ENCODE measurements around the gene MRI1.
A peak's percentile ranks its signal among the peaks of the same experiment; 100 is the strongest.

MRI1 gene

GRCh38 chr19:13783565-13784500 is 19.5 kb downstream of the MRI1 start:
- Histone ChIP-seq H2BK120ac (ENCODE audit: low read depth, low read length) (no peak overlapping the region), H3K4me1 (ENCODE audit: control insufficient read depth in 2 of 2, insufficient read depth in 1 of 2, low read depth in 1 of 2, low read length in 2 of 2) (peaks cover 7 to 15% of the 10 kb centered on the region in 2 donors), H3K79me1 (ENCODE audit: low read depth, low read length) (no peaks in the 10 kb centered on the region), H3K27ac (replicated peaks; ENCODE audit: low read length) (no peak overlapping the region), H3K14ac (ENCODE audit: low read length) (no peak overlapping the region), H2BK12ac (ENCODE audit: low read length) (no peak overlapping the region), H3K9ac (ENCODE audit: low read depth, low read length, poor library complexity) (no peak overlapping the region), H4K91ac (ENCODE audit: low read depth, low read length, poor library complexity) (no peak overlapping the region), H2BK15ac (ENCODE audit: low read length) (peak overlapping the region; percentile 26), H3K4me2 (ENCODE audit: insufficient read depth, low read length, poor library complexity, severe bottlenecking) (no peak overlapping the region), H3K23ac (ENCODE audit: low read depth, low read length, poor library complexity) (no peak overlapping the region), H3K27me3 (ENCODE audit: control insufficient read depth in 3 of 3, insufficient read depth in 3 of 3, low read depth in 1 of 3, low read length in 3 of 3) (no peaks in the 10 kb centered on the region), H3K4ac (ENCODE audit: low read length) (no peak overlapping the region), H3K4me3 (ENCODE audit: low read length in 2 of 2) (no peak overlapping the region), H4K8ac (ENCODE audit: low read depth, low read length) (no peak overlapping the region), H3K36me3 (replicated peaks in 1 of 2; ENCODE audit: control insufficient read depth in 2 of 2, insufficient read depth in 2 of 2, low read length in 2 of 2) (peaks cover 6 to 12% of the 10 kb centered on the region in 2 donors), H3K18ac (ENCODE audit: low read length) (no peak overlapping the region), H2BK5ac (ENCODE audit: low read length) (no peak overlapping the region), H2AFZ (ENCODE audit: low read length) (peak overlapping the region; percentile 31), H3K9me3 (replicated peaks in 1 of 2; ENCODE audit: control insufficient read depth in 2 of 2, insufficient read depth in 1 of 2, low read depth in 1 of 2, low read length in 2 of 2) (peaks cover 4 to 6% of the 10 kb centered on the region in 2 donors), H2AK5ac (ENCODE audit: low read depth, low read length) (peak overlapping the region; percentile 70)
- WGBS, 2 donors (ENCODE audit: extremely low coverage in 2 of 2, insufficient read length in 2 of 2, insufficient replicate concordance in 1 of 2) = no CpG with 5 or more reads among the region's 18 CpGs
- DNase-seq (ENCODE audit: low spot score) = no peak

- Histone ChIP-seq H3K14ac (ENCODE audit: low read length) (no peak overlapping the region), H3K9ac (ENCODE audit: low read depth, low read length, poor library complexity) (no peak overlapping the region), H2AK5ac (ENCODE audit: low read depth, low read length) (peak overlapping the region; percentile 11), H3K4me1 (ENCODE audit: control insufficient read depth in 2 of 2, insufficient read depth in 1 of 2, low read depth in 1 of 2, low read length in 2 of 2) (peaks cover 7 to 15% of the 10 kb centered on the region in 2 donors), H3K4me2 (ENCODE audit: insufficient read depth, low read length, poor library complexity, severe bottlenecking) (no peak overlapping the region), H3K27me3 (ENCODE audit: control insufficient read depth in 3 of 3, insufficient read depth in 3 of 3, low read depth in 1 of 3, low read length in 3 of 3) (no peaks in the 10 kb centered on the region), H2AFZ (ENCODE audit: low read length) (peak overlapping the region; percentile 86), H3K27ac (replicated peaks; ENCODE audit: low read length) (no peak overlapping the region), H2BK15ac (ENCODE audit: low read length) (no peak overlapping the region), H4K8ac (ENCODE audit: low read depth, low read length) (no peak overlapping the region), H3K79me1 (ENCODE audit: low read depth, low read length) (no peaks in the 10 kb centered on the region), H3K4ac (ENCODE audit: low read length) (no peak overlapping the region), H2BK12ac (ENCODE audit: low read length) (no peak overlapping the region), H3K4me3 (ENCODE audit: low read length in 2 of 2) (no peak overlapping the region), H4K91ac (ENCODE audit: low read depth, low read length, poor library complexity) (no peak overlapping the region), H3K9me3 (replicated peaks in 1 of 2; ENCODE audit: control insufficient read depth in 2 of 2, insufficient read depth in 1 of 2, low read depth in 1 of 2, low read length in 2 of 2) (peaks cover 0 to under 1% of the 10 kb centered on the region in 2 donors), H3K23ac (ENCODE audit: low read depth, low read length, poor library complexity) (peak overlapping the region; percentile 34), H3K18ac (ENCODE audit: low read length) (peak overlapping the region; percentile 89), H2BK5ac (ENCODE audit: low read length) (no peak overlapping the region), H2BK120ac (ENCODE audit: low read depth, low read length) (peak overlapping the region; percentile 73), H3K36me3 (replicated peaks in 1 of 2; ENCODE audit: control insufficient read depth in 2 of 2, insufficient read depth in 2 of 2, low read length in 2 of 2) (peaks cover 0 to 1% of the 10 kb centered on the region in 2 donors)
- no peak for DNase-seq (ENCODE audit: low spot score)
- WGBS, 2 donors (ENCODE audit: extremely low coverage in 2 of 2, insufficient read length in 2 of 2, insufficient replicate concordance in 1 of 2) = no CpG with 5 or more reads among the region's 17 CpGs
These were observed 20.6 kb downstream of the MRI1 start for GRCh38 chr19:13784731-13785452.

GRCh38 chr19:13788991-13789390 is 24.7 kb downstream of the MRI1 start:
- Histone ChIP-seq H2BK120ac (ENCODE audit: low read depth, low read length) (no peak overlapping the region), H3K36me3 (replicated peaks in 1 of 2; ENCODE audit: control insufficient read depth in 2 of 2, insufficient read depth in 2 of 2, low read length in 2 of 2) (no peaks in the 10 kb centered on the region), H2BK5ac (ENCODE audit: low read length) (no peak overlapping the region), H3K4me1 (ENCODE audit: control insufficient read depth in 2 of 2, insufficient read depth in 1 of 2, low read depth in 1 of 2, low read length in 2 of 2) (peaks cover 0 to 2% of the 10 kb centered on the region in 2 donors), H3K4me2 (ENCODE audit: insufficient read depth, low read length, poor library complexity, severe bottlenecking) (no peak overlapping the region), H3K23ac (ENCODE audit: low read depth, low read length, poor library complexity) (no peak overlapping the region), H3K27ac (replicated peaks; ENCODE audit: low read length) (no peak overlapping the region), H3K27me3 (ENCODE audit: control insufficient read depth in 3 of 3, insufficient read depth in 3 of 3, low read depth in 1 of 3, low read length in 3 of 3) (no peaks in the 10 kb centered on the region), H2BK15ac (ENCODE audit: low read length) (no peak overlapping the region), H3K14ac (ENCODE audit: low read length) (no peak overlapping the region), H3K9ac (ENCODE audit: low read depth, low read length, poor library complexity) (no peak overlapping the region), H2AK5ac (ENCODE audit: low read depth, low read length) (no peak overlapping the region), H3K4ac (ENCODE audit: low read length) (no peak overlapping the region), H3K18ac (ENCODE audit: low read length) (no peak overlapping the region), H2AFZ (ENCODE audit: low read length) (no peak overlapping the region), H4K91ac (ENCODE audit: low read depth, low read length, poor library complexity) (no peak overlapping the region), H4K8ac (ENCODE audit: low read depth, low read length) (no peak overlapping the region), H3K9me3 (replicated peaks in 1 of 2; ENCODE audit: control insufficient read depth in 2 of 2, insufficient read depth in 1 of 2, low read depth in 1 of 2, low read length in 2 of 2) (no peaks in the 10 kb centered on the region), H3K4me3 (ENCODE audit: low read length in 2 of 2) (no peak overlapping the region), H3K79me1 (ENCODE audit: low read depth, low read length) (no peaks in the 10 kb centered on the region), H2BK12ac (ENCODE audit: low read length) (no peak overlapping the region)
- WGBS, 2 donors (ENCODE audit: extremely low coverage in 2 of 2, insufficient read length in 2 of 2, insufficient replicate concordance in 1 of 2) = no CpG with 5 or more reads among the region's 8 CpGs
- DNase-seq (ENCODE audit: low spot score) = no peak

GRCh38 chr19:13790354-13790753 is 26.0 kb downstream of the MRI1 start:
- H2BK5ac ChIP-seq (ENCODE audit: low read length) = no peak overlapping the region
- H3K27ac ChIP-seq (replicated peaks; ENCODE audit: low read length) = no peak overlapping the region
- H2BK12ac ChIP-seq (ENCODE audit: low read length) = no peak overlapping the region
- H3K9me3 ChIP-seq (replicated peaks in 1 of 2; ENCODE audit: control insufficient read depth in 2 of 2, insufficient read depth in 1 of 2, low read depth in 1 of 2, low read length in 2 of 2) = no peaks in the 10 kb centered on the region
- no peak overlapping the region for H2BK120ac ChIP-seq (ENCODE audit: low read depth, low read length)
- no peak overlapping the region for H4K91ac ChIP-seq (ENCODE audit: low read depth, low read length, poor library complexity)
- H2AFZ ChIP-seq (ENCODE audit: low read length) = no peak overlapping the region
- no peak overlapping the region for H3K14ac ChIP-seq (ENCODE audit: low read length)
- H3K18ac ChIP-seq (ENCODE audit: low read length) = no peak overlapping the region
- H3K4ac ChIP-seq (ENCODE audit: low read length) = no peak overlapping the region
- WGBS, 2 donors (ENCODE audit: extremely low coverage in 2 of 2, insufficient read length in 2 of 2, insufficient replicate concordance in 1 of 2) = no CpG with 5 or more reads among the region's 8 CpGs
- H3K9ac ChIP-seq (ENCODE audit: low read depth, low read length, poor library complexity) = no peak overlapping the region
- H3K4me1 ChIP-seq (ENCODE audit: control insufficient read depth in 2 of 2, insufficient read depth in 1 of 2, low read depth in 1 of 2, low read length in 2 of 2) = peaks cover 0 to 1% of the 10 kb centered on the region in 2 donors
- H3K27me3 ChIP-seq (ENCODE audit: control insufficient read depth in 3 of 3, insufficient read depth in 3 of 3, low read depth in 1 of 3, low read length in 3 of 3) = no peaks in the 10 kb centered on the region
- H3K4me2 ChIP-seq (ENCODE audit: insufficient read depth, low read length, poor library complexity, severe bottlenecking) = no peak overlapping the region
- H3K36me3 ChIP-seq (replicated peaks in 1 of 2; ENCODE audit: control insufficient read depth in 2 of 2, insufficient read depth in 2 of 2, low read length in 2 of 2) = no peaks in the 10 kb centered on the region
- H3K79me1 ChIP-seq (ENCODE audit: low read depth, low read length) = no peaks in the 10 kb centered on the region
- no peak overlapping the region for H3K4me3 ChIP-seq (ENCODE audit: low read length in 2 of 2)
- no peak overlapping the region for H4K8ac ChIP-seq (ENCODE audit: low read depth, low read length)
- no peak overlapping the region for H3K23ac ChIP-seq (ENCODE audit: low read depth, low read length, poor library complexity)
- no peak overlapping the region for H2AK5ac ChIP-seq (ENCODE audit: low read depth, low read length)
- DNase-seq (ENCODE audit: low spot score) = no peak
- H2BK15ac ChIP-seq (ENCODE audit: low read length) = no peak overlapping the region

Data from neuronal stem cell (in vitro differentiated cells).